HepG2 (cell line): ENCODE results near the gene PPM1F. TPM values are rescaled to one million over a fixed set of nuclear protein-coding genes. Genes with fewer than 3 reads are reported as not detected.
A peak's percentile ranks its signal among the peaks of the same experiment; 100 is the strongest.

Experiments
- ATAC-seq: fragments of 200-7000 bp; cut with Tn5 transposase; 3 replicates; pipeline ENCODE4 v1.9.1; 2020; ENCODE audit warnings: mild to moderate bottlenecking, moderate library complexity
- BruUV-seq: library from RNA; stranded (reverse); fragments of 400-500 nt; replicated peaks from 2 replicates; lab custom pipeline; 2021; lab: Mats Ljungman, UMichigan
- CTCF ChIA-PET: fragments of 300-600 bp; formaldehyde crosslinking; extraction: SDS; loops from one replicate; lab custom pipeline; 2021; ENCODE audit warnings: low total read pairs, inconsistent platforms, low intra/inter-chr PET ratio; lab: Yijun Ruan, JAX
- POLR2A ChIA-PET: fragments of 350-600 bp; sonication (Branson Sonifier 250); formaldehyde crosslinking; loops from one replicate; lab custom pipeline; 2020; ENCODE audit warnings: antibody characterized with exemption, inconsistent platforms; lab: Yijun Ruan, JAX
- DNase-seq: peaks from one replicate; pipeline ENCODE4 v3.0.0-alpha.2; 2015; ENCODE audit warnings: low spot score
- FAIRE-seq: peaks from 3 replicates; lab custom pipeline; 2011; peaks lifted over from hg19 to GRCh38; lab: Jason Lieb, UNC
- H2AFZ ChIP-seq: one replicate; pipeline ENCODE4 v1.6.1; 2011; ENCODE audit warnings: low read length, inconsistent platforms
- H3K27ac ChIP-seq: fragments of 300-600 bp; 3 replicates; pipeline ENCODE4 v1.8.0; 2011; ENCODE audit warnings: mixed run types, mild to moderate bottlenecking, mixed read lengths, low read length, inconsistent platforms; ENCODE audit not compliant: insufficient read depth; ENCODE audit errors: extremely low read length
- H3K27me3 ChIP-seq, 2 experiments: fragments of 200-600 bp in 1 of 2; 2 replicates in 1 of 2; 3 replicates in 1 of 2; pipeline versions ENCODE4 v1.6.0 to v1.8.0; 2011; ENCODE audit warnings: low read length in 2 of 2, mild to moderate bottlenecking in 2 of 2, moderate library complexity in 2 of 2, inconsistent platforms in 1 of 2; ENCODE audit not compliant: insufficient read depth in 2 of 2, control insufficient read depth in 1 of 2
- H3K36me3 ChIP-seq, 2 experiments: fragments of 200-600 bp in 1 of 2; replicated peaks in 1 of 2; 2 replicates in 1 of 2; 3 replicates in 1 of 2; pipeline versions ENCODE4 v1.5.1 to v1.8.0; 2011; ENCODE audit warnings: low read length in 2 of 2, inconsistent platforms in 1 of 2; ENCODE audit not compliant: insufficient read depth in 2 of 2, control insufficient read depth in 1 of 2
- H3K4me1 ChIP-seq: 2 replicates; pipeline ENCODE4 v1.5.1; 2012; ENCODE audit warnings: low read length, inconsistent platforms; ENCODE audit not compliant: insufficient read depth
- H3K4me2 ChIP-seq: 2 replicates; pipeline ENCODE4 v1.6.0; 2011; ENCODE audit warnings: low read depth, low read length, inconsistent platforms
- H3K4me3 ChIP-seq, 3 experiments: fragments of 200-600 bp in 1 of 3; sonication (generic), shearing (Covaris generic) in 1 of 3; replicated peaks in 1 of 3; 2 replicates each; pipeline ENCODE4 v1.5.1; 2011 to 2016; ENCODE audit warnings: low read length in 3 of 3, inconsistent platforms in 2 of 3, low read depth in 2 of 3, mild to moderate bottlenecking in 2 of 3, control low read depth in 1 of 3, mixed read lengths in 1 of 3; ENCODE audit not compliant: insufficient read depth in 1 of 3
- H3K79me2 ChIP-seq: one replicate; pipeline ENCODE4 v1.6.1; 2011; ENCODE audit warnings: low read length, inconsistent platforms; ENCODE audit not compliant: insufficient read depth
- H3K9ac ChIP-seq: 2 replicates; pipeline ENCODE4 v1.6.0; 2011; ENCODE audit warnings: mild to moderate bottlenecking, low read depth, low read length, inconsistent platforms; ENCODE audit not compliant: insufficient read depth
- H3K9me3 ChIP-seq: 2 replicates; pipeline ENCODE4 v1.5.1; 2012; ENCODE audit warnings: mild to moderate bottlenecking, low read length
- H4K20me1 ChIP-seq: 2 replicates; pipeline ENCODE4 v1.6.0; 2011; ENCODE audit warnings: inconsistent platforms, mild to moderate bottlenecking, low read length, moderate library complexity; ENCODE audit not compliant: insufficient read depth
- FOXJ3 ChIP-seq: sonication (generic); formaldehyde crosslinking; IDR thresholded peaks from 2 replicates; pipeline ENCODE4 v1.4.0; 2020; ENCODE audit warnings: missing genetic modification reagents, mild to moderate bottlenecking, borderline replicate concordance
- PLRG1 ChIP-seq: fragments of 450-650 bp; conservative IDR thresholded peaks from 2 replicates; pipeline ENCODE4 v1.6.1; 2016
- RBAK ChIP-seq: sonication (generic); formaldehyde crosslinking; IDR thresholded peaks from 2 replicates; pipeline ENCODE4 v1.5.1; 2020; ENCODE audit warnings: mild to moderate bottlenecking, missing genetic modification reagents
- ZBTB33 ChIP-seq: sonication (generic); formaldehyde crosslinking; IDR thresholded peaks from 2 replicates; pipeline ENCODE4 v1.4.0; 2020; ENCODE audit warnings: missing genetic modification reagents
- ZNF296 ChIP-seq: sonication (generic); formaldehyde crosslinking; conservative IDR thresholded peaks from 2 replicates; pipeline ENCODE4 v1.5.0; 2020; ENCODE audit warnings: mild to moderate bottlenecking, missing genetic modification reagents
- WGBS: methylation state at CpG from one replicate; pipeline ENCODE4 v1.1.6; 2017; ENCODE audit warnings: low lambda C conversion rate; 5-methylcytosine and 5-hydroxymethylcytosine counted together
- in situ Hi-C: cut with HindIII; loops from 2 replicates; pipeline ENCODE4 v1.10.0; 2017; ENCODE audit warnings: low pct_unique_long_range_greater_than_20kb; ENCODE audit not compliant: extremely low pct_ligation_motif_present
- intact Hi-C: fragments of 100-400 bp; cut with micrococcal nuclease; formaldehyde crosslinking; loops from one replicate; pipeline ENCODE4 v1.10.0; 2022; ENCODE audit not compliant: unreplicated experiment
- polyA plus RNA-seq, 8 experiments: library from polyadenylated mRNA; depleted of rRNA in 3 of 8; stranded (reverse) in 7 of 8; unstranded in 1 of 8; fragments of >200 nt; fragmentation: Illumina TruSeq in 4 of 8; extraction: Trizol in 4 of 8; gene quantifications; 2 replicates each; pipeline versions ENCODE4 v1.2.1 to v1.2.3, GENCODE V29; 2011 to 2016; ENCODE audit warnings: low read depth in 4 of 8, missing spikeins in 1 of 8, mixed read lengths in 1 of 8; ENCODE audit not compliant: insufficient read depth in 1 of 8
- total RNA-seq, 5 experiments: library from RNA; depleted of rRNA; stranded (reverse); fragments of >200 nt; fragmentation: Illumina TruSeq; extraction: Trizol; gene quantifications; 2 replicates each; pipeline ENCODE4 v1.2.3, GENCODE V29; 2016; ENCODE audit warnings: low read depth in 1 of 5

The PPM1F gene
- total and polyA plus RNA-seq, 2 of the 13 experiments (the other 11 are each of a cell fraction or from before 2014, with no cell fraction given), result 11.0 to 19.6 TPM

- TF ChIP-seq PLRG1, result no peak
- TF ChIP-seq, all 625 proteins: peak for 0
Measured at GRCh38 chr22:21937041-21937820, 15.4 kb downstream of the PPM1F start (continued).

- Histone ChIP-seq H3K79me2 (no peaks in the 10 kb centered on the region), H3K4me3 (no peak overlapping the region), H3K9me3 (no peaks in the 10 kb centered on the region), H3K4me2 (no peak overlapping the region), H3K9ac (no peak overlapping the region), H3K27me3 (no peaks in the 10 kb centered on the region), H3K36me3 (peaks cover 4 to 37% of the 10 kb centered on the region in 2 experiments; a peak in 4 of 5 replicates), H4K20me1 (no peaks in the 10 kb centered on the region), H3K27ac (no peak overlapping the region), H3K4me1 (peaks cover 18% of the 10 kb centered on the region), H2AFZ (no peak overlapping the region)
- FAIRE-seq (no peak), ATAC-seq (no peak), DNase-seq (no peak)
- in situ Hi-C loops (no loop called here), intact Hi-C loops (loop anchor here (5.0 kb wide), 1 partner anchor 69 kb away; the partner anchor contains the start of gene MAPK1)
- ChIA-PET CTCF (no interaction called here), POLR2A (no interaction called here)
- no TSS peak for BruUV-seq
- TF ChIP-seq FOXJ3 (CRISPR knock-in tag) (no peak), ZBTB33 (CRISPR knock-in tag) (peak; percentile 30; the same call in 1 of the 2 replicates), ZNF296 (no peak), RBAK (peak; percentile 48; the same call in 1 of the 2 replicates)
- WGBS, result 94% methylated on average over 15 of the region's 15 CpGs
Measured at GRCh38 chr22:21936151-21936775, 16.4 kb downstream of the PPM1F start.
